Suppressor macrophage (primary cell): ENCODE data around the gene GMPR.

ENCODE experiments used
- DNase-seq, 4 experiments: peaks; one replicate each; pipeline ENCODE4 v3.0.0-alpha.2; 2020 to 2022

Gene GMPR

DNA sequence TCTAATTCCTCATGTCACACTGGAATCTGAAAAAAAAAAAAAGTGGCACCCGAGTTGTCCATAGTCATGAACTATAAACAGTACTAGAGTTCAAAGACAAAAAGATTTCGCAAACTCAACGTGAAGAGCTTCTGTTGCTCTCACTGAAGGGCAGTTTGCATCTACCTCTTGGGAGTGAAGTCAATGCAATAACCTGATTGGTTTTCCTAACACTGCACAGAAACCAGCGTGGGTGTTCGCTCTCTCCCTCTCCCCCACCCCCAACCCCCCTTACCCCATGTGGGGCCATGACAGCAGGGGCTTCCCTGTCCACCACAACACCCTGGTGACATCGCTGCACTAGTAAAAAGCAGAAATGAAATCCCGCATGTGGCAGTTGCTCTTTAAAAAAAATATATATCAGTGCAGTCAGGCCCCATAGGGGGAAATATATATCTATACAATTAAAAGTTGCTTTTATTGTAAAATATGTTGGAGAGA, 66.9 kb downstream of the GMPR start:
- peak; percentile 68 to 85 (median 80) for DNase-seq

DNA sequence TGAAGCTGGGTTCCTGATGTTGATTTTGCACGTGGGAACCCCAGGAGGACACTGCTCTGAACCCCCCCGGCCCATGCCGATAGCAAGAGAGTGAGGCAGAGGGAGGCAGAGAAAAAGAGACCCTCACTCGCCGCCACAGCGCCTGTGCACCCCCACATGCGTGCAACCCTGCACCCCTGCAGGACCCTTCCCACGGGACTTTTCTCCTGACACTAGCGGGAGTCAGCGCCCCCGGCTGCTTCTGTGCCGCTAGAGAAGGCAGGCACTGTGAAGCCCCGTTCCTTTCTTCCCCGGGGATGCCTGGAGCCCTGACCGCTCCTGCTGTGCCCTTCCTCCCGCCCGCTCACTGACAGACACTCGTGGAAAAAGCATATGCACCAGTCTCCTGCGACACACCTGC, 67.4 kb downstream of the GMPR start:
- no peak for DNase-seq

DNA sequence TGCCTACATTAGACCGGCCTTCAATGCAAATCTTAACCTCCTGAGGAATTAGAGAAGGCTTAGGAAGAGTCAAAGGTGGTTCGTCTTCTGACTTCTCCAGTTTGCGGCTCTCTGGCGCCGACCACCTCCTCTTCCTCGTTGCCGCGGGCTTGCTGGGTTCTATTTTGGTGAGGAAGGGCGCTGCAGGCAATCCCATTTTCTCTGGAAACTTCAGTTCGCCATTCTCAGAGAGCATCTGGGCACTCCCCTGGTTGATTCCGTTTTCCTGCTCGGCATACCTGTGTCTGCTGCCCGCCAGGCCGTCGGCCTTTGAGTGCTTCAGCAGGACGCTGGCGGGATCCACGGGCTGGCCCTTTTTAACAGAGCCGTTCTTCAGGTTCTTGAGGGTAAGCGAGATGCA, 67.9 kb downstream of the GMPR start:
- no peak for DNase-seq

DNA sequence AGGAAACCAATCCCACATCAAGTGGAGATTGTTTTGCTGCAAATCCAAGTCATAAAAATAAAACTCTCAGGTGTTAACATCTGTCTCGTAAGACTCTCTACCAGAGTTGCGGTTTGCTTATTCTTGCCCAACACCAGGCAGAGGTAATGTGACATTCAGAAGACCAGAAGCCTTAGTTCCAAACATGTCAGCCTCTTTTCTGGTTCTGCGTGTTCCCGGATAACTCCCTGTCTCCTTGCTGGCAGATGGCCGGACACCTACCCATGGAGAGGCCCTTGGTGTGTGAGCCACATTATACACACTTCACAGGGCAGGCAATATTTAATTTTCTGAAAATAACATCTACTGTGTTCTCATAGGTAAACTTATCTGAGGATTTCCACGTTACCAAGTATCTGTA, 73.4 kb downstream of the GMPR start:
- DNase-seq: no peak

DNA sequence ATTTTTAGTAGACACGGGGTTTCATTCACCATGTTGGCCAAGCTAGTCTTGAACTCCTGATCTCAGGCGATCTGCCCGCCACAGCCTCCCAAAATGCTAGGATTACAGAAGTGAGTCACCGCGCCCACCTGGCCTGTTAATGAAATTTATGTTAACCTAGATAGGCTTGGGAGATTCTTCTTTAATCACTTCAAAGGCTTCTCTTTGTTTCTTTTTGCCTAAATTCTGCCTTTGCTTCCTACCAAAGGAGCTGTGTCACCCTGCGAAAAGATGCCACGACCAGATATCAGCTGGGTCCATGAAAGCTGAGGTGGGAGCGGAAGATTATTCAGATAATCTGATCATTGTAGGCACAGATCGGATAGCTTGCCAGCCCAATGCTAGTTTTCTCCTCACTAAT, 75.3 kb downstream of the GMPR start:
- no peak for DNase-seq

DNA sequence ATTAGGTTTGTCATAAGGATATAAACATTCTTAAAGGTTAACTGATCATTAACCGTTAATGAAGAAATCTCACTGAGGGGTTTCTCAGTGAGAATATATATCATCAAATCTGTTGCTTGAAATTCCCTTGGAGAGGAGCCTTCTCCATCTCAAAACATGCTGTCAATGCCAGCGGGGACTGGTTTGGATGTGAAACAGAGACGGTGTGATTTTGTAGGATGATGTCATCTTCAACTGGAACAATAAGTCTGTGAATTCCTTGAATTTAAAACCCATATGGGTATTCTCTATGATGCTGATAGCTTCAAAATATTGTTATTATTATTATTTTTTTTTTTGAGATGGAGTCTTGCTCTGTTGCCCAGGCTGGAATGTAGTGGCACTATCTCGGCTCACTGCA, 75.9 kb downstream of the GMPR start:
- DNase-seq: no peak

DNA sequence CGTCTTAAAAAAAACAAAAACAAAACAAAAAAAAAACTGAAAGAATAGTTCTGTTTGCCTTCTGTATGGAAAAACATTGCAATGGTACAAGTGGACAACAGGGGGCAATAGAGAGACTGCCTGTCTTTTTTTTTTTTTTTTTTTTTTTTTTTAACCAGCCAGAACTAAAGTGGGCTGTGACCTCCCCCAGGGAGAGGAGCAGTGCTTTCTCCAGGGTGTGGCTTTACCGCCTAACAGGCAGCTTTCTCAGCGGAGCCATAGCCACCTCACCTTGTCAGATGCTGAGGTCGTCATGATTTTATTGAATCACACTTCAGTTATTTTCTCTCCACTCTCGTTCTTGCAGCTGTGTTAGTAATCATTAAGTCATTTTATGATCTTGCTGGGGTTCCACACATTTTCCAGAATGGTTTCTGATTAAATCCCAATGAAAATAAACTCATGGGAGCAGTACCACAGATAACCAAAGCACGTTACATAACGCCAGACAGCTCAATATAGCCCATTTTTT, 78.4 kb downstream of the GMPR start:
- peak; percentile 17 to 58 (median 50) for DNase-seq

DNA sequence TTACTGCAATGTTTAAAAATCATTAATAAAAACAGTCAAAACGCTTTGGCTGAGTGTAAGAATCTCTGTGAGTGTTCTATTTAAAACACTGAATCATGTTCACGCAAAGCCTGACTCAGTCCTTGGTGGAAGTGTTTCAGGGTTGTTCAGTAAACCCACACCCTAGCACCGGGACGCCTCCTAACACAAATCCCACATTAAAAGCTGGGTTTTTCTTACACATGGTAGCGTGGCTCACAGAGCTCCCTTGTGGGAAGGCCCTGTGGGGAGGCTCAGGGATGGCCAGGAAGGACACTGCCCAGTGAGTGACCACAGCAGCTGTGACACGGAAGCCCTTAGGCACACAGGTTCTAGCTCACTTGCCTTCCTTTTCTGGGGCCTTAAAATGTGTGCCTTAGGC, 80.2 kb downstream of the GMPR start:
- DNase-seq: peak; percentile 46 to 73 (median 69)

DNA sequence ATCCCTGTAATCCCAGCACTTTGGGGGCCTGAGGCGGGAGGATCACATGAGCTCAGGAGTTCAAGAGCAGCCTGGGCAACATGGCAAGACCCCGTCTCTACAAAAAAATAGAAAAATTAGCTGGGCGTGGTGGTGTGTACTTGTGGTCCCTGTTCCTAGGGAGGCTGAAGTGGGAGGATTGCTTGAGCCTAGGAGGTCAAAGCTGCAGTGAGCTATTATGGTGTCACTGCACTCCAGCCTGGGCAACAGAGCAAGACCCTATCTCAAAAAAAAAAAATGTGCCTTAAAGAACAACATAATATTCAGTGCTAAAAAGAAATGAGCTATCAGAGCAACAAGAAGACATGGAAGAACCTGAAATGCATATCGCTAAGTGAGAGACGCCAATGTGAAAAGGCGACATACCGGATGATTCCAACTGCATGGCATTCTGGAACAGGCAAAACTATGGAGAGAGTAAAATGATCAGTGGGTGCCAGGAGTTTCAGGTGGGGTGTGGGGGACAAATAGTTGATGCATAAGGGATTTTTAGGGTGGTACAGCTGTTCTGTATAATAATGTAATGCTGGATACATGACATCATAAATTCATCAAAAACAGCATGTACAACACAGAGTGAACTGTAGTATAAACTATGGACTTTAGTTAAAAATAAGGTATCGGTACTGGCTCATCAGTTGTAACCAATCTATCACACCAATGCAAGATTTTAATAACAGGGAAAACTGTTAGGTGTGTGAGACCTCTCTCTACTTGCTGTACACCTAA, 80.8 kb downstream of the GMPR start:
- no peak for DNase-seq

DNA sequence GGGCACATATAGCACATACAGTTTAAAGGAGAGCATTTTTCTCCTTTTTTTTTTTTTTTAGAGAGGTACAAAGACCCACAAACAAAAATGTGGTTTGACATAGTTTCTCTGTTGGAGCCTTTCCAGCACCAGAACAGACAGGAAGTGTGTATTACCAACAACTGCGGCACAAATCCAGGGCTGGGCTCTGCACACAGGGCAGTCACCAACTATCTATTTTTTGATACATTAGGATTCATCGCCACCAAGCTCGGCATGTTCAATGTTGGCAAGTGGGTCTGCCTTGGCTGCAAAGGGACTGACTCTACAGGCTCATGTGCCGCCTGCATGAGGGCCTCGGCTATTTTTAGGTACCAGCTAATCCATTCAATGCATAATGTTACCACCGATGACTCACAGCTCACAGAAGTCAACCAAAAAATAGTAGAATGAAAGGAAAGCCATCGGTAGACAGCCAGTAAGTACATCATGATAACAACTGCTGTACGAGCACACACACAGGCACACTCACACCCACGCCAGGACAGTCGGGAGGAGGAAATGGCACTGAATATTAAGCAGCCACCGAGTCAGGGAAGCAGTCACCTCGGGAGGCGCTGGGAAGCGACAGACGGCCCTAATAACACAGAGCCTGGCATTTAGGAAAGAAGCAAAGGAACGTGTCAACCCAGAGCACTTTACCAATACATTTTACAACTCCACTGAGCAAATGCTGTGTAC, 81.6 kb downstream of the GMPR start:
- DNase-seq: peak; percentile 73 to 91 (median 80)

DNA sequence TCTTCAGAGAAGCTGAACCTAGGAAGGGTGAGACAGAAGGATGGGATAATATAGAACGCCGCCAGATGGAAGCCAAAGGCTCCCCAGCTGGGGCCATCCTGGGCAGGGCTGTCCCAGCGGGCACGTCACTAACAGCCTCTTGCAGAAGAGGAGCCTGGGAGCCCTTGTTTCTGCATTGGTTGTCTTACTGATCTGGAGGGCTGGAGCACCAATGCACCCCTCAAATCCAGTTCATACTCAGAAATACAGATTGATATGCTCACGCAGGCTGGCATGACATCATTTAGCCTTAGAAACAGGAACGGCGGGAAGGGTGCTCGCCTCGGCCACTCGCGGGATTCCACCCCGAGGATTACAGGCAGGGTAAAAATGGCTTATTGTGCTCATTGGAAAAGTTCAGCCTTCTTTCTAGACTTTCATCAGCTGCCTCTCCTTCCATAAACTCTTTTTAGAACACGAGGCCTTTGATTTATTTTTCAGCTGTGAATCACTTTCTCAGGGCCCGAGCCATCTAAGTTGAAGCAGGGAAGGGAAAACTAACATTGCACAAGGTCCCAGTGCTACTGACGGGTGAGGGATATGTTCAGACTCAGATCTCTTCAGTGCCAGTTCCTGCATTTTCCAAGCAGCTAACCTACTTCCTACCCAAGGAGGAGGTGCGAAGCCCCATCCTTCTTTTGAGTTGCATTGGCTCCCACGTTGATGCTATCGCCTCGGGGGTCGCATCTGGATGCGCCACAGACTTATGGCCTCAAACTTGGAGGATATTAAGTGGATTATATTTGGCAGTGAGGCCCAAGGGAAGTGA, 82.3 kb downstream of the GMPR start:
- peak; percentile 51 to 70 (median 62) for DNase-seq

DNA sequence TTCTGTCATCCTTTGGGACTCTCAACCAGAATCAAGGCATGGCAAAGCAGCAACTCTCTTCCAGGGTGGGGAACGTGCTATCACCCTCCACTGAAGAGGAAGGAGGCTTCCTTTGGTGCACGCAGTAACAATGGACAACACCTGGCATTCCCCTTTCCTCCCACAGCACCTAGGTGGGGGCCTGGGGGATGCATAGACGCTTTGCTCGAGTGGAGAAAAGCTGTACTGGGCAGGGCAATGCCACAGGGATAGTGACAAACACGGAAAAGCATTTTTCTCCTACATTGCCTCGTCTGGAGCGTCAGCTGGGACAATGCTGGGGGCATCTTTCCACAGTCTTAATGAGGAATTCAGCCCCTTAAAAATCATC, 82.9 kb downstream of the GMPR start:
- DNase-seq: no peak

DNA sequence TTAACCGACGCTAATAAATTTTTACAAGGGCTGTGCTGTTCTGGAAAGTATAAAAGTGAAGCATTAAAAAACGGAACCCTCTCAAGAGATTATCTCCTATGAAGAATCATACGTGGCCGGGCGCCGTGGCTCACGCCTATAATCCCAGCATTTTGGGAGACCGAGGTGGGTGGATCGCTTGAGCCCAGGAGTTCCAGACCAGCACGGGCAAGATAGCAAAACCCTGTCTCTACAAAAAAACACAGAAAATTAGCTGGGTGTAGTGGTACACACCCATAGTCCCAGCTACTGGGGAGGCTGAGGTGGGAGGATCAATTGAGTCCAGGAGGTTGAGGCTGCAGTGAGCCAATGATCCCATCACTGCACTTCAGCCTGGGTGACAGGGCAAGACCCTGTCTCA, 83.4 kb downstream of the GMPR start:
- DNase-seq: no peak

DNA sequence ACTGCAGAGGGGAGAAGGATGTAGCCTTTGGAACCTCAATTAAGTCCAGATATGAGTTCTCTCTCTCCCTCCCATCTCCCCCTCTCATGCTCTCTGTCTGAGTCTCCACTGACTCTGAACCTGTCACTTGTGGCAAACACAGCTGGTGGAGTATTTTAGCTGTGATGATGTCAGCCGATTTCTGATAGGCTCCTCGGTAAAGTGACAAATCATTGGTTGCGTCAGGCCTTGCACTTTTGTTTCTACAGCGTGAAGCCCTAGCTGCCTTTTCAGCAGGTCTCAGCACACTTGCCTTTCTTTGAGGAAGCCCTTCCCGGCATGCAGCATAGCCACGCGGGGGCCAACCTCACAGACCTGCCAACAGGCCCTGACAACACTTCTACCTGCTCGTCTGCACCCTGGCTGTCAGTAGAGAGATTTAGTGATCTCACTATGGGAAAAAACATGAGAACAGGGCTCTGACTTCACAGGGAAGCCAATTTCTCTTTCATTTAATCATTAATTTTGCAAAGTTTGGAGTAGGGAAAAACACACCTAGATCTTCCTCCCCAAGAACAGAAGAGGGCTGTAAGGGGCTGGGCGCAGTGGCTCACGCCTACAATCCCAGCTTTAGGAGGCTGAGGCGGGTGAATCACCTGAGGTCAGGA, 84.4 kb downstream of the GMPR start:
- peak; percentile 89 to 93 (median 92) for DNase-seq

DNA sequence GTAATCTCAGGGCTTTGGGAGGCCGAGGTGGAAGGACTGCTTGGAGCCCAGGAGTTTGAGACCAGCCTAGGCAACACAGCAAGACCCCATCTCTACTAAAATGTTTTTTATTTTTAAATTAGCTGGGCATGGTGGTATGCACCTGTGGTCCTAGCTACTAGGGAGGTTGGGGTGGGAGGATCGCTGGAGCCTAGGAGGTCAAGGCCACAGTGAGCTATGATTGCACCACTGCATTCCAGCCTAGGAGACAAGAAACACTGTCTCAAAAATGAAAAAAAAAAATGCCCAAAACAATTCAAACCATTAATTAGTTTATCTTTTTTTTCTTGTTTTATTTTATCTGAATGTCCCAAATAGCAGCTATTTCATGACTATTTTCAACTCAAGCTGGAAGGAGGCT, 85.8 kb downstream of the GMPR start:
- no peak for DNase-seq

DNA sequence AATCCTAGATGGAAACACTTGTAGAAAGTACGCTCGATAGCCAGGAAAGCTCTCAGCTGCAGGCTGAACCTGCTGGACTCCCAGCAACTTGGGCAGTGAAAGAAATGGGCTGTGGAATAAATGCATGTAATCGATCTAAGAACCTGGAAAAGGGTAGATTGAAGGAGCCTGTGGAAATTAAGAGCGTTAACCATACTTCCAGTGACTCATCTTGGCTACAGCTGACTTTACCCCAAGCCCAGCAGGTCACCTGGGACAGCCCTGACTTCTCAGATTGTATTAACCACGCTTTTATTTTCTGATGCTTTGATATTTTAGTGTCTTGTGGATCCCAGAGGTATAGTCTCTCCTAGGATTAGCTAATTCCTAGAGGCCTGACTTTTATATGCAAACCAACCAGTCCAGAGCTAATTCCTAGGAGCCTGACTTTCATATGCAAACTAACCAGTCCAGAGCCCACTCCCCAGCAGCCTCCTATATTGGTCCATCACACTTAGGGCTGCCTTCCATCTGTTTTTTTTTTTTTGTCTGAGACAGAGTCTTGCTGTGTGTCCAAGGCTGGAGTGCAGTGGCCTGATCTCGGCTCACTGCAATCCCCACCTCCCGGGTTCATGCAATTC, 86.3 kb downstream of the GMPR start:
- DNase-seq: no peak

DNA sequence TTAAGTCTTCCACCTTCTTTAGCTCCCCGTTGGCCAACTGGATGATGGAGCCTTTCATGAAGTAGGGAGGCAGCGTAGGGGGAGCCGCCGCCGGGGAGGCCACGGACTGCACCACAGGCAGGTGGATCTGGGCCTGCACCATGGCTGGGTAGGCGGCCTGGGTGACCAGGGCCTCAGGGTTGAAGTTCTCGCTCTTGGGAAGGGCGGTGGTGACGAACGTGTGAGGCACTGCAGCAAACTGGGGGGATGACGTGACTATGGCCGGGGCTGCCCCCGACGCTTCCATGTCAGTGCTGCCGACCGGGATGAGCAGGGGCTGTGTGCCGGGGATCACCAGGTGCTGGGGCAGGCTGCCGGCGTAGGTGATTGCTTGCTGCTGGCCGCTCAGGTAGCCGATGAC, 88.1 kb downstream of the GMPR start:
- DNase-seq: no peak

DNA sequence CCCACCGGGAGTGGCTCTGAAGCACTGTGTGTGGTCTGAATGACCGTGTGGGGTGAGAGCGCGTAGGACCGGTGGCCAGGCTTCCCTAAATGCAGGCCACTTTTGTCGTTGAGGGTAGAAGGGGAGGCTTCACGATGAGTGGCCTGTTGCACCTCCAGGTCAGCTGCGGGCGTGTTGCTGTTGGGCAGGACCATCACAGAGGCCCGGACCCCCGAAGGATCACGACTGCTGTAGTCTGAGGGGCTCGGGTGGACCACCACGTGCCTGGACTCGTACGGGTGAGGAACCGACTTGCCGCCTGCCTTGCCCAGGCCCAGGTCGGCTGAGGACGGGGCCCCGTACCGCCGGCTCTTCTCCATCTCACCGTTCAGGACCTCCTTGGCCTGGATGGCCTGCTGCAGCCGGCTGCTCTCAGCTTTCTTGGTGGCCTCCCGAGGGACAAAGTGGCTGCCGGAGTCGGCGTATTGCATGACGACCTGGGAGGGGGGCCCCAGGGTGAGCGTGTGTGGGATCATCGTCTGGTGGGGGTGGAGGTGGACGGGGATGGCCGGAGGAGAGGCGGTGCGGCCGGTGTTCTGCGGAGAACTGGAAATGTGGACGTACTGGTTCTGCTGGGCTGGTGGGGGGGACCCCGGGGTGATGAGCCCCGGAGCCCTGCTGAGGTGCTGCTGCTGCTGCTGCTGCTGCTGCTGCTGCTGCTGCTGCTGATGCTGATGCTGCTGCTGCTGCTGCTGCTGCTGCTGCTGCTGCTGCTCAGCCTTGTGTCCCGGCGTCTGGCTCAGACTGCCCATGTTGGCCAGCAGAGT, 88.8 kb downstream of the GMPR start:
- no peak for DNase-seq

DNA sequence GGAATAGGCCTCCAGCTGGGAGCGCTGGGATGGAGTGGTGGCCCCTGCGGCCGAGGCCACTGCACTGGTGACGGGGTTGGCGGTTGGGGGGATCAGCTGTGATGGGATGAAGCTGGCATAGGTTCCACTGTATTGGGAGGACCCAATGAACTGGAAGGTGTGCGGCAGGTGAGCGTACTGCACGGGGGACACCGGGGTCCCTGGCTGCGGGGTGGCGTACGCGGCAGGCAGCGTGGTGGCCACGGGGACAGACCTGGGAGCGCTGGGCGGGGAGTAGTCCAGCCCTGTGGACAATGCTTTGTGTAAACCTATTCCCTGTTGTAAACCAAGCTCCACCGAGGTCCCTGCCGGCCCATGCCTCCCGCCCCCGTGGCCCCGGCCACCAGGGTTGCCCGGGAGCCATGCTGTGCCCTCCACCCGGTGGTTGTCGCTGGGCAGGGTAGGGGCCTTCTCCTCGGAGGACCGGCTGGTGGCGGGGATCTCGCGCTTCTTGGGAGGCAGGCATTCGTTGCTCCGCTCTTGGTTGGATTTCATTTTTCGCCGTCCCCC, 89.5 kb downstream of the GMPR start:
- DNase-seq: no peak

DNA sequence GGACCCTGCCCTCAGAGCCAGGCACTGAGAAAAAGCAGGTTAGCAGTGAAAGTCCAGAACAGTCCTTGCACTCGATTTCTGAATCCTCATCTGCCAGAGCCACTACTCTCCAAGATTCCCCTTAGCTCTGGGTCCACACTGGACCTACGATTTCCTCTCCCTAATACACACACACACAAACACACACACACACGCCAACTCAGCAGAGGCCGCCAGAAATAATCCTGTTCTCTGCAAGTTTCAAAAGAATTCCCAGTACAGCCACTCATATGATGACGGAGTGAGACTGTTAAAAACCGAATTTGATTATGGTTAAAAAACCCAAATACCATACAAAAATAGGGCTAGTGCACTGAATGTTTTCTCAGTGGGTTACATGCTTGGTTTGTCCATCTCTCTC, 90.8 kb downstream of the GMPR start:
- no peak for DNase-seq
